HG03103 (cell line): ENCODE results near the gene CLMN.
"Not testable (repeated sequence)": the region's sequence is repeated elsewhere in the genome, so short reads cannot be mapped to it uniquely, and the experiment has no call there.

Experiments used
- ATAC-seq: cut with Tn5 transposase; IDR thresholded peaks from one replicate; pipeline ENCODE4 v1.9.1; 2021; ENCODE audit warnings: low read depth; ENCODE audit not compliant: unreplicated experiment

CLMN gene

GRCh38 chr14:95225251-95225887 lies 94.3 kb downstream of the CLMN start:
- ATAC-seq, result no peak

- no peak for ATAC-seq
These were observed 96.8 kb downstream of the CLMN start for GRCh38 chr14:95222870-95223398.

GRCh38 chr14:95222151-95222631 lies 97.5 kb downstream of the CLMN start:
- ATAC-seq, result no peak

GRCh38 chr14:95221531-95221930 lies 98.2 kb downstream of the CLMN start:
- no peak for ATAC-seq

GRCh38 chr14:95220663-95221231 lies 99.0 kb downstream of the CLMN start:
- ATAC-seq, result no peak

- no peak for ATAC-seq
These were observed 101.1 kb downstream of the CLMN start for GRCh38 chr14:95218472-95219193.

- ATAC-seq, result no peak
These were observed 101.7 kb downstream of the CLMN start for GRCh38 chr14:95218006-95218405.

GRCh38 chr14:95217391-95217900 lies 102.3 kb downstream of the CLMN start:
- ATAC-seq, result no peak

GRCh38 chr14:95216008-95216407 lies 103.7 kb downstream of the CLMN start:
- no peak for ATAC-seq

GRCh38 chr14:95215094-95215725 lies 104.5 kb downstream of the CLMN start:
- ATAC-seq, result no peak

GRCh38 chr14:95213774-95214173 lies 105.9 kb downstream of the CLMN start:
- ATAC-seq, result no peak

- peak; percentile 59 for ATAC-seq
These were observed 107.8 kb downstream of the CLMN start for GRCh38 chr14:95211721-95212504.

- no peak for ATAC-seq
These were observed 109.0 kb downstream of the CLMN start for GRCh38 chr14:95210699-95211098.

GRCh38 chr14:95208598-95208997 lies 111.1 kb downstream of the CLMN start:
- no peak for ATAC-seq

GRCh38 chr14:95207475-95208233 lies 112.1 kb downstream of the CLMN start:
- ATAC-seq, result no peak

- no peak for ATAC-seq
These were observed 113.2 kb downstream of the CLMN start for GRCh38 chr14:95206534-95206933.

- no peak for ATAC-seq
These were observed 115.0 kb downstream of the CLMN start for GRCh38 chr14:95204705-95205104.

GRCh38 chr14:95201745-95202144 lies 118.0 kb downstream of the CLMN start:
- ATAC-seq, result not testable (repeated sequence)

- no peak for ATAC-seq
These were observed 119.3 kb downstream of the CLMN start for GRCh38 chr14:95200404-95200803.
